Measurements from ENCODE around the gene SRA1. TPM values are rescaled to one million over a fixed set of nuclear protein-coding genes. Genes with fewer than 3 reads are reported as not detected.

The SRA1 gene
- total and polyA plus RNA-seq, 2 of the 13 experiments (the other 11 are each of a cell fraction or from before 2014, with no cell fraction given), result 14.2 to 32.8 TPM

- TF ChIP-seq STAT6 (CRISPR knock-in tag; IDR thresholded peaks at IDR 0.05; ENCODE audit: borderline replicate concordance) (no peak), ZNF790 (CRISPR knock-in tag; IDR thresholded peaks at IDR 0.05; ENCODE audit: borderline replicate concordance) (no peak), PTBP1 (IDR thresholded peaks at IDR 0.05; ENCODE audit: low read depth, low read length, poor library complexity, severe bottlenecking) (no peak), POLR2A (IDR thresholded peaks at IDR 0.05; ENCODE audit: insufficient read depth in 1 of 2, low read depth in 2 of 2, low read length in 2 of 2) (no peak)
These were observed 3.6 kb downstream of the SRA1 start (continued) for GRCh38 chr5:140553657-140554056.

GRCh38 chr5:140551872-140552271 is 5.4 kb downstream of the SRA1 start:
- 94% methylated on average over 3 of the region's 4 CpGs for WGBS (ENCODE audit: low lambda C conversion rate)
- H3K27ac ChIP-seq (ENCODE audit: extremely low read length, insufficient read depth, low read length), result no peak overlapping the region
- no peak overlapping the region for H2AFZ ChIP-seq (ENCODE audit: low read length)
- in situ Hi-C loops (cut with HindIII; ENCODE audit: extremely low pct_ligation_motif_present, low pct_unique_long_range_greater_than_20kb) (no loop called here), intact Hi-C loops (cut with micrococcal nuclease; ENCODE audit: unreplicated experiment) (no loop called here)
- no peak overlapping the region for H3K9ac ChIP-seq (ENCODE audit: insufficient read depth, low read depth, low read length)
- H3K36me3 ChIP-seq (replicated peaks in 1 of 2; ENCODE audit: control insufficient read depth in 1 of 2, insufficient read depth in 2 of 2, low read length in 2 of 2), result peaks cover 12 to 46% of the 10 kb centered on the region in 2 experiments
- H3K4me2 ChIP-seq (ENCODE audit: low read depth, low read length), result no peak overlapping the region
- no peaks in the 10 kb centered on the region for H3K27me3 ChIP-seq (ENCODE audit: control insufficient read depth in 1 of 2, insufficient read depth in 2 of 2, low read length in 2 of 2)
- CTCF ChIA-PET (ENCODE audit: low intra/inter-chr PET ratio, low total read pairs), result no interaction called here
- TF ChIP-seq SALL2 (CRISPR knock-in tag; IDR thresholded peaks at IDR 0.05) (no peak), POLR2A (IDR thresholded peaks at IDR 0.05; ENCODE audit: insufficient read depth in 1 of 2, low read depth in 2 of 2, low read length in 2 of 2) (0 out of 4 replicates have a peak, but pooled peaks of 1 of the 2 experiments have one; percentile 17)
- H3K4me3 ChIP-seq (replicated peaks in 1 of 3; ENCODE audit: insufficient read depth in 1 of 3, low read depth in 2 of 3, low read length in 3 of 3), result no peak overlapping the region
- peaks cover 34% of the 10 kb centered on the region for H3K79me2 ChIP-seq (ENCODE audit: insufficient read depth, low read length)
- POLR2A ChIA-PET, result no interaction called here
- no TSS peak for BruUV-seq (replicated peaks)
- no peaks in the 10 kb centered on the region for H3K9me3 ChIP-seq (ENCODE audit: low read length)
- ATAC-seq (no peak), DNase-seq (ENCODE audit: low spot score) (no peak), FAIRE-seq (no peak)
- no peaks in the 10 kb centered on the region; the same call in none of the 2 replicates for H4K20me1 ChIP-seq (ENCODE audit: insufficient read depth, low read length)
- peaks cover 39% of the 10 kb centered on the region for H3K4me1 ChIP-seq (ENCODE audit: insufficient read depth, low read length)

All from HepG2 (cell line).